Left cardiac atrium (tissue), 4 donors: ENCODE data around the gene ISG15. TPM values are rescaled to one million over a fixed set of nuclear protein-coding genes. Genes with fewer than 3 reads are reported as not detected.

Source experiments
- ATAC-seq, 2 donors: fragments of 200-7000 bp; cut with Tn5 transposase; one replicate each; pipeline ENCODE4 v1.9.1; 2020; ENCODE audit warnings: mild to moderate bottlenecking in 2 of 2, moderate library complexity in 2 of 2
- DNase-seq: peaks from one replicate; pipeline ENCODE4 v3.0.0-alpha.2; 2020
- intact Hi-C, 2 donors: fragments of 100-400 bp; cut with DNase I; formaldehyde crosslinking; loops; one replicate each; pipeline versions ENCODE4 v1.14.1 to v1.15.1; 2022 to 2023
- total RNA-seq, 2 donors: library from RNA; stranded (reverse); fragmentation: NEBNext Ultra II Directional; extraction: Animal tissue kit (Norgen Biotek cat#: 25700); gene quantifications; one replicate each; pipeline ENCODE4 v1.2.1, GENCODE V29; 2021
- donor health status: DM: no; HTN: yes; CAD: no.
- donor health status: DM: no; HTN: yes; CAD: no; lungs with severe emphysema.
- donor health status: DM: yes; HTN: yes; CAD: no.
- donor health status: Dilated cardiomyopathy.

ISG15 gene
- total RNA-seq, 2 donors from 2014 or later = 13.4 to 42.3 TPM

DNA sequence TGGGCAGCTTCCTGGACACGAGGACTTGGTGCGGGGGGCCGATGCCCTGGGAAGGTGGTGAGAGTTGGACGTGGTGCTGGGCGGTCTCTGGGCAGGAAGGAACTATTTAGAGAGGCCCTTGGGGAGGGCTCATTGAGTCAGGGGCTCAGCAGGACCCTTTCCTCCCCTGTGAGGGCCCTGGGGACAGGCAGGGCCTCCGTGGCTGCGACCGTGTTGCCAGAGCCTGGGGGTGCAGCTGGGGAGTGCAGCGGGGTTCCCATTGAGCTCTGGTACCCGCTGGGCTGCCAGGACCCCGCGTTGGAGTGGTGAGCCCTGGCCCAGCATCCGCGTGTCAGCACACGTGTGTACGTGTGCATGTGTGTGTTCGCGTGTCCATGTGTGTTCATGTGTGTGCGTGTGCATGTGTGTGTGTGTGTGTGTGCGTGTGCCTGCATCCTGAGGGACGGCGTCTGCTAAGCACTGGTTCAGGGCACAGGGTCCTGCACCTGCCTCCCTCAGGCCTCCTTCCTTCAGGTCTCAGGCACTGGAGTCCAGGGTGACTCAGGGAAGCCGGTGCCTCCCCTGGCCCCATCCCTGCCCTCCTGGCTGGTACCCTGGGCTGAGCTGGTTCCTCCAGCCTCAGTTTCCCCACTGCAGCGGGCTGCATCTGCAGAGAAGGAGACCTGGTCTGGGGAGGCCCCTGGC, 50.1 kb downstream of the ISG15 start:
- intact Hi-C loops = loop anchor here (2.0 to 5.0 kb wide), 2 partner anchors 81 kb away; partner anchors contain the start of gene PERM1 (in 2 of the 2)
- ATAC-seq (no peak), DNase-seq (no peak)

Other genes starting within 250 kb of the ISG15 start
- 1 to 10 TPM; 5.1 to 7.5 TPM for gene SAMD11, start 89.6 kb upstream of the ISG15 start, total RNA-seq
- 10 to 100 TPM; 38.1 to 48.7 TPM for gene NOC2L, start 54.2 kb upstream of the ISG15 start, total RNA-seq
- 1 to 10 TPM; 5.7 to 8.2 TPM for gene KLHL17, start 52.9 kb upstream of the ISG15 start, total RNA-seq
- gene PLEKHN1, start 47.0 kb upstream of the ISG15 start, total RNA-seq = under 1 TPM; 0.38 to 0.50 TPM
- 10 to 100 TPM; 78.9 to 85.5 TPM for gene PERM1, start 31.4 kb upstream of the ISG15 start, total RNA-seq
- gene HES4, start 13.4 kb upstream of the ISG15 start, total RNA-seq = 10 to 100 TPM; 42.1 to 68.3 TPM
- 10 to 100 TPM; 14.8 to 25.7 TPM for gene AGRN, start 6.6 kb downstream of the ISG15 start, total RNA-seq
- not detected for gene RNF223, start 60.8 kb downstream of the ISG15 start, total RNA-seq
- 1 to 10 TPM; 5.3 to 6.1 TPM for gene C1orf159, start 102.6 kb downstream of the ISG15 start, total RNA-seq
- not detected for gene TTLL10, start 160.4 kb downstream of the ISG15 start, total RNA-seq
- gene TNFRSF18, start 193.1 kb downstream of the ISG15 start, total RNA-seq = under 1 TPM in 1 of 2 donors, not detected in 1; 0.44 TPM
- 1 to 10 TPM; 1.2 to 1.6 TPM for gene TNFRSF4, start 200.7 kb downstream of the ISG15 start, total RNA-seq
- gene SDF4, start 218.5 kb downstream of the ISG15 start, total RNA-seq = 100 to 1,000 TPM; 132 to 173 TPM
- gene B3GALT6, start 218.7 kb downstream of the ISG15 start, total RNA-seq = 10 to 100 TPM; 11.3 to 16.0 TPM
- 1 to 10 TPM in 1 of 2 donors, not detected in 1; 1.5 TPM for gene C1QTNF12, start 233.2 kb downstream of the ISG15 start, total RNA-seq